PC-3 (cell line): ENCODE results near the gene MIPOL1. TPM values are rescaled to one million over a fixed set of nuclear protein-coding genes. Genes with fewer than 3 reads are reported as not detected.

ENCODE experiments used
- ATAC-seq: fragments of 200-7000 bp; cut with Tn5 transposase; 2 replicates; pipeline ENCODE4 v1.9.1; 2020; ENCODE audit warnings: mild to moderate bottlenecking, moderate library complexity
- BruUV-seq: library from RNA; stranded (reverse); fragments of 400-500 nt; replicated peaks from 2 replicates; lab custom pipeline; 2021; lab: Mats Ljungman, UMichigan
- CTCF ChIA-PET: fragments of 300-600 bp; sonication (Branson Sonifier 250); formaldehyde crosslinking; loops from one replicate; lab custom pipeline; 2022; ENCODE audit warnings: antibody characterized with exemption; lab: Charles Lee
- POLR2A ChIA-PET: fragments of 300-600 bp; sonication (Branson Sonifier 250); formaldehyde crosslinking; loops from one replicate; lab custom pipeline; 2022; ENCODE audit warnings: antibody characterized with exemption; ENCODE audit not compliant: unreplicated experiment; lab: Charles Lee
- DNase-seq: peaks from one replicate; pipeline ENCODE4 v3.0.0-alpha.2; 2015
- H2AFZ ChIP-seq: fragments of 300-600 bp; sonication (generic); 2 replicates; pipeline ENCODE4 v1.6.0; 2016; ENCODE audit warnings: antibody characterized with exemption, low read length
- H3F3A ChIP-seq: fragments of 300-600 bp; sonication (generic); one replicate; pipeline ENCODE4 v1.6.0; 2017; ENCODE audit warnings: antibody characterized with exemption, low read length, control low read depth, mild to moderate bottlenecking; ENCODE audit not compliant: unreplicated experiment
- H3K27ac ChIP-seq: fragments of 300-600 bp; sonication (generic); 2 replicates; pipeline ENCODE4 v1.5.1; 2016; ENCODE audit warnings: mild to moderate bottlenecking, low read length
- H3K27me3 ChIP-seq: fragments of 300-600 bp; sonication (generic); 2 replicates; pipeline ENCODE4 v1.6.1; 2016; ENCODE audit warnings: low read length, mixed read lengths
- H3K36me3 ChIP-seq: fragments of 300-600 bp; sonication (generic); 2 replicates; pipeline ENCODE4 v1.6.1; 2016; ENCODE audit warnings: low read depth, mixed run types, low read length, mixed read lengths
- H3K4me1 ChIP-seq: fragments of 300-600 bp; sonication (generic); 2 replicates; pipeline ENCODE4 v1.5.1; 2016; ENCODE audit warnings: low read length; ENCODE audit not compliant: insufficient read depth
- H3K4me2 ChIP-seq: fragments of 300-600 bp; sonication (generic); 2 replicates; pipeline ENCODE4 v1.6.0; 2016; ENCODE audit warnings: low read length
- H3K4me3 ChIP-seq: fragments of 300-600 bp; sonication (generic); 2 replicates; pipeline ENCODE4 v1.5.1; 2016; ENCODE audit warnings: mild to moderate bottlenecking, low read length, mixed read lengths
- H3K79me2 ChIP-seq: fragments of 300-600 bp; sonication (generic); 2 replicates; pipeline ENCODE4 v1.6.1; 2017; ENCODE audit warnings: low read length, mixed read lengths
- H3K9ac ChIP-seq: fragments of 300-600 bp; sonication (generic); 2 replicates; pipeline ENCODE4 v1.6.0; 2016; ENCODE audit warnings: mild to moderate bottlenecking, low read length
- H3K9me2 ChIP-seq: fragments of 300-600 bp; sonication (generic); replicated peaks from 2 replicates; pipeline ENCODE4 v1.6.1; 2016; ENCODE audit warnings: mixed run types, low read length, mixed read lengths
- H3K9me3 ChIP-seq: fragments of 300-600 bp; sonication (generic); 2 replicates; pipeline ENCODE4 v1.6.1; 2016; ENCODE audit warnings: low read length, mixed read lengths
- H4K20me1 ChIP-seq: fragments of 300-600 bp; sonication (generic); 2 replicates; pipeline ENCODE4 v1.6.1; 2016; ENCODE audit warnings: low read length, mixed read lengths
- EZH2 ChIP-seq: fragments of 300-600 bp; sonication (generic); IDR thresholded peaks from one replicate; pipeline ENCODE4 v1.6.1; 2017; ENCODE audit warnings: antibody characterized with exemption, mild to moderate bottlenecking, low read length; ENCODE audit not compliant: unreplicated experiment
- EZH2phosphoT487 ChIP-seq: fragments of 300-600 bp; sonication (generic); IDR thresholded peaks from 2 replicates; pipeline ENCODE4 v1.6.1; 2018; ENCODE audit warnings: mild to moderate bottlenecking, antibody characterized with exemption, low read length, borderline replicate concordance
- intact Hi-C: fragments of 100-400 bp; cut with micrococcal nuclease; formaldehyde crosslinking; loops from 2 replicates; pipeline ENCODE4 v1.9.0; 2023
- total RNA-seq: library from RNA; depleted of rRNA; stranded (reverse); fragments of >200 nt; gene quantifications from 2 replicates; pipeline ENCODE4 v1.2.3, GENCODE V29; 2014
- TF ChIP-seq, protein P1 (sequence below): fragments of 300-600 bp; sonication (generic); conservative IDR thresholded peaks from 2 replicates; pipeline ENCODE4 v1.5.1; 2017; ENCODE audit warnings: antibody characterized with exemption, low read depth, mild to moderate bottlenecking, low read length

MIPOL1 gene
- total RNA-seq, 1 experiment from 2014 or later = 22.5 TPM

DNA sequence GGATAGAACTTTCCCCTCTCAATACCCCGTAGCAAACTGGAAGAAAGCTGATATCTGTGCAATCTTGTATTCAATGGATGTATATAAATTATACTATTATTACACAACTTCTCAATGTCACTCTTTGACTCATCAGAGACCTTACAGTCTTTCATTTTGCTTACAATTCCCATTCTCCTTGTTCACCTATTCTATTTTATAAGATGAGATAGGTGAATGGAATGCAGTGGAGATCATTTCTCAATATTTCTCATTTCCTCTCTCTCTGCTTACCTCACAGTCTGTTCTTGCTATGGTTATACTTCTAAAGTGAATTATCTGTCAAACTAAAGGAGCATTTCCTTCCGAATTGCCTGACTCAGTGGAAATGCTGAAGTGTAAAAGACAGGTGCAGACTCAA is 382.4 kb downstream of the MIPOL1 start:
- no peaks in the 10 kb centered on the region for H3K36me3 ChIP-seq
- no peaks in the 10 kb centered on the region for H4K20me1 ChIP-seq
- peaks cover 16% of the 10 kb centered on the region; the same call in 1 of the 2 replicates for H3K79me2 ChIP-seq
- peak overlapping the region; percentile 67 for H3K4me2 ChIP-seq
- DNase-seq = peak; percentile 97
- no peak overlapping the region; the same call in 1 of the 2 replicates for H3K4me3 ChIP-seq
- H2AFZ ChIP-seq = no peak overlapping the region
- ATAC-seq = peak; percentile 29
- H3K27ac ChIP-seq = peak overlapping the region; percentile 95
- peaks cover 64% of the 10 kb centered on the region for H3K4me1 ChIP-seq
- intact Hi-C loops = loop anchor here (1.0 to 10.0 kb wide), 2 partner anchors 13 to 405 kb away; partner anchors contain the start of gene SLC25A21
- ChIA-PET POLR2A (no interaction called here), CTCF (interaction anchor here (0.7 kb wide), 1 partner anchor 14 kb away, joined by 3 read pairs; no protein-coding TSS in a partner anchor)
- H3K27me3 ChIP-seq = no peaks in the 10 kb centered on the region
- H3K9ac ChIP-seq = peak overlapping the region; percentile 71
- peaks cover 25% of the 10 kb centered on the region for H3F3A ChIP-seq
- H3K9me3 ChIP-seq = no peaks in the 10 kb centered on the region
- no peaks in the 10 kb centered on the region for H3K9me2 ChIP-seq
- TF ChIP-seq EZH2 (no peak), EZH2phosphoT487 (no peak)
- TF ChIP-seq, protein P1, sequence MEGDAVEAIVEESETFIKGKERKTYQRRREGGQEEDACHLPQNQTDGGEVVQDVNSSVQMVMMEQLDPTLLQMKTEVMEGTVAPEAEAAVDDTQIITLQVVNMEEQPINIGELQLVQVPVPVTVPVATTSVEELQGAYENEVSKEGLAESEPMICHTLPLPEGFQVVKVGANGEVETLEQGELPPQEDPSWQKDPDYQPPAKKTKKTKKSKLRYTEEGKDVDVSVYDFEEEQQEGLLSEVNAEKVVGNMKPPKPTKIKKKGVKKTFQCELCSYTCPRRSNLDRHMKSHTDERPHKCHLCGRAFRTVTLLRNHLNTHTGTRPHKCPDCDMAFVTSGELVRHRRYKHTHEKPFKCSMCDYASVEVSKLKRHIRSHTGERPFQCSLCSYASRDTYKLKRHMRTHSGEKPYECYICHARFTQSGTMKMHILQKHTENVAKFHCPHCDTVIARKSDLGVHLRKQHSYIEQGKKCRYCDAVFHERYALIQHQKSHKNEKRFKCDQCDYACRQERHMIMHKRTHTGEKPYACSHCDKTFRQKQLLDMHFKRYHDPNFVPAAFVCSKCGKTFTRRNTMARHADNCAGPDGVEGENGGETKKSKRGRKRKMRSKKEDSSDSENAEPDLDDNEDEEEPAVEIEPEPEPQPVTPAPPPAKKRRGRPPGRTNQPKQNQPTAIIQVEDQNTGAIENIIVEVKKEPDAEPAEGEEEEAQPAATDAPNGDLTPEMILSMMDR = no peak
- no TSS peak for BruUV-seq

DNA sequence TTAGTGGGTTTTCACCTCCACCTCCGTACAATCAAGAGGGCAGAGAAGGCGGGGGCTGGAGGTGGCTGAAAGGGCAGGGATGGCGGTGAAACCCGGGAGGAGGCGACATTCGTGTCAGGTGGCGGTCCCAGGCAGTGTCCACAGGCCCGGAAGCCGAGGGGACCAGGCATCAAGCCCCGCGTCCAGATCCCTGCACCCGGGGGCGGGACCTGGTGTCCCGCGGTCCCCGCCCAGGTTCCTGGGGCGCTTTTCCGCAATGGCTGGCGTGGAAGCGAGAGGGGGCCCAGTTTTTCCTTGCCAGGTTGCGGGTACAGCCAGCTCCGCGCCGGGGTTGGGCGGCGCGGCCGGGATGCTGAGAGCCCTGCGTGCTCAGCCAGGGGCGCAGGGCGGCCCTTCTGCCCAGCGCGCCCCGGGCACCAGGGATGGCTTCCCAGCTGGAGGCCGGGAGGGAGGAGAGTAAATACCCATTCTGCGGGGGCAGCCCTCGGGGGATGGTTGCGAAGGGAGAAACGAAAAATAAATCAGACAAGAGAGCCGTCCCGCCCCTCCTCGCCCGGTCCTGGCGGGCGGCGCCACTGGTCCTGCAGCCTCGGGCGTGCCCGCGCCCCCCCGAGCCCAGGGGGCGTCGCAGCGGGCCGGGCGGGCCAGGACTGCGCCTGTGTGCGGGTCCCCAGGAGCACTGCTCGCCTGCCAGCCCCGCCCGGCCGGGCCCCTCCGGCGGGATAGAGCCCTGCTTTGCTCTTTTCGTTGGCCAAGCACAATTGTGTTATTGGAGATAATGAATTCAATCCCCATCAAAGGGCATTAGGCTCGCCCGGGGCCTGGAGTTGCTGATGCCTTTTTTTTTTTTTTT is 385.8 kb downstream of the MIPOL1 start:
- H3K27me3 ChIP-seq = no peaks in the 10 kb centered on the region
- peak overlapping the region; percentile 89 for H3K4me2 ChIP-seq
- peak overlapping the region; percentile 76 for H2AFZ ChIP-seq
- DNase-seq (peak; percentile 85), ATAC-seq (peak; percentile 26)
- no peaks in the 10 kb centered on the region for H3K9me3 ChIP-seq
- H3K4me1 ChIP-seq = peaks cover 86% of the 10 kb centered on the region
- H3K79me2 ChIP-seq = peaks cover 50% of the 10 kb centered on the region
- H3K4me3 ChIP-seq = peak overlapping the region; percentile 96
- ChIA-PET POLR2A (no interaction called here), CTCF (interaction anchor here (1.1 kb wide), 1 partner anchor 17 kb away, joined by 3 read pairs; no protein-coding TSS in a partner anchor)
- intact Hi-C loops = loop anchor here (1.0 to 10.0 kb wide), 3 partner anchors 147 to 409 kb away; partner anchors contain the start of gene SLC25A21
- no TSS peak for BruUV-seq
- peaks cover under 1% of the 10 kb centered on the region for H3K36me3 ChIP-seq
- H3K9me2 ChIP-seq = no peaks in the 10 kb centered on the region
- H3F3A ChIP-seq = peaks cover 25% of the 10 kb centered on the region
- peak overlapping the region; percentile 99 for H3K27ac ChIP-seq
- H4K20me1 ChIP-seq = no peaks in the 10 kb centered on the region
- TF ChIP-seq, protein P1 = no peak; the same call in 1 of the 2 replicates
- TF ChIP-seq EZH2phosphoT487 = no peak
- TF ChIP-seq EZH2 = no peak
- H3K9ac ChIP-seq = peak overlapping the region; percentile 99
